Testis (tissue), 3 donors: Measurements from ENCODE around the gene GPR17. TPM values are rescaled to one million over a fixed set of nuclear protein-coding genes. Genes with fewer than 3 reads are reported as not detected.

ENCODE experiments used
- DNase-seq: peaks from one replicate; pipeline ENCODE4 v3.0.0-alpha.2; 2019
- H3K27ac ChIP-seq, 2 donors: fragments of 200-600 bp; sonication (generic); one replicate each; pipeline ENCODE4 v1.5.1; 2019
- H3K27me3 ChIP-seq: fragments of 200-600 bp; sonication (generic); one replicate; pipeline ENCODE4 v1.5.1; 2019
- H3K36me3 ChIP-seq: fragments of 200-600 bp; sonication (generic); one replicate; pipeline ENCODE4 v1.5.1; 2017; ENCODE audit warnings: low read depth; ENCODE audit errors: missing control alignments
- H3K4me1 ChIP-seq: fragments of 200-600 bp; sonication (generic); one replicate; pipeline ENCODE4 v1.5.1; 2019
- H3K4me3 ChIP-seq, 2 donors: fragments of 200-600 bp; sonication (generic); one replicate each; pipeline ENCODE4 v1.5.1; 2017 to 2019
- H3K9me3 ChIP-seq: fragments of 200-600 bp; sonication (generic); one replicate; pipeline ENCODE4 v1.5.1; 2017
- CTCF ChIP-seq, 3 experiments: fragments of 450-650 bp in 2 of 3; fragments of 200-600 bp in 1 of 3; sonication (generic) in 1 of 3; IDR thresholded peaks; one replicate each; pipeline ENCODE4 v1.5.1; 2016 to 2019; ENCODE audit warnings: antibody characterized with exemption in 3 of 3, mild to moderate bottlenecking in 2 of 3, moderate library complexity in 1 of 3
- POLR2A ChIP-seq: fragments of 450-650 bp; IDR thresholded peaks from one replicate; pipeline ENCODE4 v1.6.1; 2017; ENCODE audit warnings: antibody characterized with exemption, mild to moderate bottlenecking, moderate library complexity
- WGBS, 2 donors: methylation state at CpG; one replicate each; pipeline ENCODE4 v1.1.5; 2018; 5-methylcytosine and 5-hydroxymethylcytosine counted together
- intact Hi-C: fragments of 100-400 bp; cut with DNase I; formaldehyde crosslinking; loops from one replicate; pipeline ENCODE4 v1.15.1; 2023; ENCODE audit warnings: low total_unique reads
- polyA plus RNA-seq: library from polyadenylated mRNA; stranded (reverse); fragments of 350-450 nt; fragmentation: Illumina TruSeq; extraction: RNeasy Lipid Tissue Mini Kit (QIAGEN cat#74804); gene quantifications from one replicate; pipeline ENCODE4 v1.2.3, GENCODE V29; 2014; ENCODE audit warnings: low read depth, low replicate concordance; ENCODE audit not compliant: insufficient read depth
- total RNA-seq, 2 donors: library from RNA; depleted of rRNA; stranded (reverse); fragments of >200 nt; gene quantifications; one replicate each; pipeline ENCODE4 v1.2.3, GENCODE V29; 2016

GPR17 gene
- total and polyA plus RNA-seq, 3 donors from 2014 or later = 0.25 to 0.29 TPM; not detected in 1

- 83 to 85% methylated on average over 11 to 17 of the region's 17 CpGs for WGBS, 2 donors
- Histone ChIP-seq H3K36me3 (no peaks in the 10 kb centered on the region), H3K9me3 (no peaks in the 10 kb centered on the region), H3K27me3 (no peaks in the 10 kb centered on the region), H3K4me1 (peaks cover under 1% of the 10 kb centered on the region), H3K4me3 (no peak overlapping the region), H3K27ac (no peak overlapping the region)
- no peak for TF ChIP-seq POLR2A
- intact Hi-C loops = no loop called here
- no peak for DNase-seq
Observed at GRCh38 chr2:127628767-127629614, 17.0 kb upstream of the GPR17 start.

- intact Hi-C loops = no loop called here
- 86% methylated on average over 9 of the region's 9 CpGs; no CpG with 5 or more reads in 1 of the 2 donors for WGBS, 2 donors
- H3K4me1 ChIP-seq = peaks cover 2% of the 10 kb centered on the region
- no peaks in the 10 kb centered on the region for H3K9me3 ChIP-seq
- H3K27ac ChIP-seq = no peak overlapping the region
- DNase-seq = no peak
- H3K27me3 ChIP-seq = no peaks in the 10 kb centered on the region
- H3K4me3 ChIP-seq = no peak overlapping the region
- no peak for TF ChIP-seq POLR2A
- TF ChIP-seq CTCF (IDR thresholded peaks at IDR 0.05) = no peak
- no peaks in the 10 kb centered on the region for H3K36me3 ChIP-seq
Observed at GRCh38 chr2:127629637-127630036, 16.3 kb upstream of the GPR17 start.

GRCh38 chr2:127630096-127630863, 15.7 kb upstream of the GPR17 start:
- Histone ChIP-seq H3K4me1 (peaks cover 2% of the 10 kb centered on the region), H3K9me3 (no peaks in the 10 kb centered on the region), H3K36me3 (no peaks in the 10 kb centered on the region), H3K27ac (no peak overlapping the region), H3K4me3 (no peak overlapping the region), H3K27me3 (no peaks in the 10 kb centered on the region)
- WGBS, 2 donors = 84 to 91% methylated on average over 6 to 10 of the region's 10 CpGs
- no peak for DNase-seq
- no peak for TF ChIP-seq POLR2A
- no peak for TF ChIP-seq CTCF (IDR thresholded peaks at IDR 0.05)
- intact Hi-C loops = no loop called here

- intact Hi-C loops = no loop called here
- Histone ChIP-seq H3K27ac (no peak overlapping the region), H3K4me1 (peaks cover 2% of the 10 kb centered on the region), H3K4me3 (no peak overlapping the region), H3K9me3 (no peaks in the 10 kb centered on the region), H3K36me3 (no peaks in the 10 kb centered on the region), H3K27me3 (no peaks in the 10 kb centered on the region)
- DNase-seq = no peak
- 90 to 94% methylated on average over 19 to 25 of the region's 25 CpGs for WGBS, 2 donors
- TF ChIP-seq CTCF (IDR thresholded peaks at IDR 0.05) (no peak), POLR2A (no peak)
Observed at GRCh38 chr2:127630864-127631540, 15.0 kb upstream of the GPR17 start.

- H3K27me3 ChIP-seq = no peaks in the 10 kb centered on the region
- H3K9me3 ChIP-seq = no peaks in the 10 kb centered on the region
- intact Hi-C loops = no loop called here
- TF ChIP-seq POLR2A (no peak), CTCF (IDR thresholded peaks at IDR 0.05) (no peak)
- WGBS, 2 donors = 95% methylated on average over 12 of the region's 16 CpGs; no CpG with 5 or more reads in 1 of the 2 donors
- peaks cover 2% of the 10 kb centered on the region for H3K4me1 ChIP-seq
- H3K27ac ChIP-seq = no peak overlapping the region
- H3K36me3 ChIP-seq = no peaks in the 10 kb centered on the region
- H3K4me3 ChIP-seq = no peak overlapping the region
- no peak for DNase-seq
Observed at GRCh38 chr2:127631541-127631996, 14.4 kb upstream of the GPR17 start.
